Epithelial cell of prostate (primary cell): Measurements from ENCODE around the gene SORCS1.

ENCODE experiments used
- DNase-seq: peaks from one replicate; pipeline ENCODE4 v3.0.0-alpha.2; 2011; ENCODE audit warnings: low read depth, low spot score
- H3K27ac ChIP-seq: fragments of 450-650 bp; 2 replicates; pipeline ENCODE4 v1.5.1; 2017; ENCODE audit warnings: mild to moderate bottlenecking

SORCS1 gene

DNA sequence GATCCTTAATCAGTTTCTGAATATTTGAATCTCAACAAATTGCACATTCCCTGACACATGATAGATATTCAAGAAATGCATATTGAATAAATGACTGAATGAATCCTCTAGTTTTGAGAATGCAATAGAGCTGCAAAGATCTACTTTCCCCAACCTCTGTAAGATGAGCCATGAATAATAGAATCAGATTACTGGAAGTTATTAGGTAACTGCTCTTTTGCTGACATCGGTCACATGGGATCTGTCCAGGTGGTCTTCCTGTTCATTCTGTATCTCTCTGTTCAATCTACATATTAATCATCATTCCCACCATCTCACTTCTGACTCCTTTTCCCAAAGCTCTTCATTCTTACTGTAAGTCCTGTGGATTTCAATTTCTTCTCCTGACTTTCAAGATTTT is 638.7 kb downstream of the SORCS1 start:
- H3K27ac ChIP-seq = no peak overlapping the region
- DNase-seq = no peak
